ENCODE data around the gene POLR3GL. TPM values are rescaled to one million over a fixed set of nuclear protein-coding genes. Genes with fewer than 3 reads are reported as not detected.
A peak's percentile ranks its signal among the peaks of the same experiment; 100 is the strongest.

The POLR3GL gene
- total RNA-seq, 1 experiment from 2014 or later = 9.9 TPM

DNA sequence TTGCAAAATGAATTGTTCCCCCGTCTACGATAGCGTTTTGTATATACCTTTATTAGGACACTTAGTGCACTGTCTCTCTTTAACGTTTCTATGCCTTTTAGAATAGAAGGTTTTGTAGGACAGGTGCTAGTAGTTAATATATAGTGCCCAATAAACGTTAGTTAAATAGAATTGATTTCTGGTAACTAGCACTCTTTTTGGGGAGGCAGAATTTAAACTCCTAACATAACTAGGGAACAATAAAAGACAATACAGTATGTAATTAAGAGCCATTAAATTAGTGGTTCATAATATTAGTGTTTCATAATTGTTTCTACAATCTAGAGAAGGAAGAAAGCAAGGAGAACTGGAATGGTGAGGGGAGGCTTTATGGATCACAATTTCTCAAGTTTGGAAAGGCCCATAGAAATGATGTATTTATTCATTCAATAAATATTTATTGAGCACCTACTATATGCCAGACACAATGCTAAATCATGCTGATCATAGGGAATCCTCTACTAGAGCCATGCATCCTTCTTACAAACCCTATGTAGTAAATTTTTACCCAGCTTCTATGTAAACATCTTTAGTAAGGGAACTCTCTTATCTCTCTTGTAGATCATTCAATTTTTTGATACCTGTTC, 742 bp downstream of the POLR3GL start:
- H3K4me3 Mint-ChIP-seq (ENCODE audit: low read depth, unreplicated experiment) = peak overlapping the region; percentile 89
- CTCF ChIA-PET = interaction anchor here (0.6 to 2.6 kb wide), 8 partner anchors 12 to 140 kb away, joined by 3 to 20 read pairs (median 7); partner anchors contain the start of genes NUDT17, PIAS3 and RBM8A
- no peak for TF ChIP-seq CTCF (IDR thresholded peaks at IDR 0.05; ENCODE audit: unreplicated experiment)
- H3K27me3 Mint-ChIP-seq (ENCODE audit: unreplicated experiment) = peaks cover 38% of the 10 kb centered on the region
- H3K27ac Mint-ChIP-seq (ENCODE audit: unreplicated experiment) = peak overlapping the region; percentile 74
- H3K4me1 Mint-ChIP-seq (ENCODE audit: low read depth, unreplicated experiment) = peaks cover 48% of the 10 kb centered on the region
- no peaks in the 10 kb centered on the region for H3K9me3 Mint-ChIP-seq (ENCODE audit: low read depth, unreplicated experiment)
- no TSS peak for BruUV-seq (replicated peaks)
- intact Hi-C loops (cut with micrococcal nuclease; ENCODE audit: unreplicated experiment) = loop anchor here (2.0 kb wide), 1 partner anchor 38 kb away; the partner anchor contains the start of gene RBM8A
- no peak for DNase-seq
- peaks cover 27% of the 10 kb centered on the region for H3K36me3 Mint-ChIP-seq (ENCODE audit: insufficient read depth, unreplicated experiment)

DNA sequence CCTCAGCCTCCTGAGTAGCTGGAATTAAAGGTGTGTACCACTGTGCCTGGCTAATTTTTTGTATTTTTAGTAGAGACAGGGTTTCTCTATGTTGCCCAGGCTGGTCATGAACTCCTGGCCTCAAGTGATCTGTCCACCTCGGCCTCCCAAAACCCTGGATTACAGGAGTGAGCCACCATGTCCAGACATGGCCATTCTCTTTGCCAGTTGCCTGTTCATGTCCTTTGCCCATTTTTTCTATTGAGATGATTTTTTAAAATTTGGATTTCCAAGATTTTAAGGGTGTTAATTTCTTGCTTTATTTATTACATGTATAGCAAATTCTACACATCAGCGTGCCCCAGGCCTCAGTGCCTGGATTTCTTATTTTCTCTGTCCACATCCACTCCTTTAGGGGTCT, 2.8 kb downstream of the POLR3GL start:
- TF ChIP-seq CTCF (IDR thresholded peaks at IDR 0.05; ENCODE audit: unreplicated experiment) = no peak
- no TSS peak for BruUV-seq (replicated peaks)
- intact Hi-C loops (cut with micrococcal nuclease; ENCODE audit: unreplicated experiment) = no loop called here
- peaks cover 30% of the 10 kb centered on the region for H3K4me1 Mint-ChIP-seq (ENCODE audit: low read depth, unreplicated experiment)
- CTCF ChIA-PET = no interaction called here
- no peak overlapping the region for H3K4me3 Mint-ChIP-seq (ENCODE audit: low read depth, unreplicated experiment)
- no peaks in the 10 kb centered on the region for H3K9me3 Mint-ChIP-seq (ENCODE audit: low read depth, unreplicated experiment)
- no peak overlapping the region for H3K27ac Mint-ChIP-seq (ENCODE audit: unreplicated experiment)
- DNase-seq = no peak
- peaks cover 17% of the 10 kb centered on the region for H3K27me3 Mint-ChIP-seq (ENCODE audit: unreplicated experiment)
- peaks cover 10% of the 10 kb centered on the region for H3K36me3 Mint-ChIP-seq (ENCODE audit: insufficient read depth, unreplicated experiment)

DNA sequence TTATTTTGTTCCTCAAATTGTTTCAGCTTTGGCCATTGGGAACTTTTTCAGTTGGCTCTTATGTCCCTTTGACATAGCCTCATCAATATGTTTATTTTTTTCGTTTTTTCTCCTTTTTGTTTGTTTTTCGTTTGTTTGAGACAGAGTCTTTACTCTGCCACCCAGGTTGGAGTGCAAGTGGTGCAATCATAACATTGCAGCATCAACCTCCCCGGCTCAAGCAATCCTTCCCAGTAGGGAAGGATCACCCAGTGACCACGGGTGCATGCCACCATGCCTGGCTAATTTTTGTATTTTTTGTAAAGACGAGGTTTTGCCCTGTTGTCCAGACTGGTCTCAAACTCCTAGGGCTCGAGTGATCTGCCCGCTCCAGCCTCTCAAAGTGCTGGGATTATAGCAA, 8.1 kb downstream of the POLR3GL start:
- Mint-ChIP-seq H3K27ac (ENCODE audit: unreplicated experiment) (no peak overlapping the region), H3K4me1 (ENCODE audit: low read depth, unreplicated experiment) (no peaks in the 10 kb centered on the region), H3K27me3 (ENCODE audit: unreplicated experiment) (no peaks in the 10 kb centered on the region), H3K9me3 (ENCODE audit: low read depth, unreplicated experiment) (no peaks in the 10 kb centered on the region), H3K4me3 (ENCODE audit: low read depth, unreplicated experiment) (no peak overlapping the region), H3K36me3 (ENCODE audit: insufficient read depth, unreplicated experiment) (peaks cover under 1% of the 10 kb centered on the region)
- intact Hi-C loops (cut with micrococcal nuclease; ENCODE audit: unreplicated experiment) = no loop called here
- no peak for TF ChIP-seq CTCF (IDR thresholded peaks at IDR 0.05; ENCODE audit: unreplicated experiment)
- CTCF ChIA-PET = no interaction called here
- no peak for DNase-seq
- no TSS peak for BruUV-seq (replicated peaks)

DNA sequence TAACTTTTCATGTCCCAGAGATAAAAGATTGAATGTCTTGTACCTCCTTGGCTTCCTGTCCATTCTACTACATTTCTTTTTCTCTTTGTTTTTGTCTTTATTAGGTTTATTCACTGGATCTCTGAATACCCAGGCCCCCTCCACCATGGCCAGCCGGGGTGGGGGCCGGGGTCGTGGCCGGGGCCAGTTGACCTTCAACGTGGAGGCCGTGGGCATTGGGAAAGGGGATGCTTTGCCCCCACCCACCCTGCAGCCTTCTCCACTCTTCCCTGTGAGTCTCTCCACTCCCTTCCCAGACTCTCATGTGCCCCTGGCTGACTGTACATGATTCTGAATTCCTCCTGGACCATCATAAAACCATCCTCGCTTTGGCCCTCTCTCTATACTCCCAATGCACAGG, 10.2 kb downstream of the POLR3GL start:
- peaks cover 9% of the 10 kb centered on the region for H3K36me3 Mint-ChIP-seq (ENCODE audit: insufficient read depth, unreplicated experiment)
- BruUV-seq (replicated peaks) = no TSS peak
- H3K4me1 Mint-ChIP-seq (ENCODE audit: low read depth, unreplicated experiment) = no peaks in the 10 kb centered on the region
- no peak overlapping the region for H3K4me3 Mint-ChIP-seq (ENCODE audit: low read depth, unreplicated experiment)
- H3K27me3 Mint-ChIP-seq (ENCODE audit: unreplicated experiment) = no peaks in the 10 kb centered on the region
- no peak for DNase-seq
- no peaks in the 10 kb centered on the region for H3K9me3 Mint-ChIP-seq (ENCODE audit: low read depth, unreplicated experiment)
- H3K27ac Mint-ChIP-seq (ENCODE audit: unreplicated experiment) = no peak overlapping the region
- CTCF ChIA-PET = no interaction called here
- no peak for TF ChIP-seq CTCF (IDR thresholded peaks at IDR 0.05; ENCODE audit: unreplicated experiment)
- intact Hi-C loops (cut with micrococcal nuclease; ENCODE audit: unreplicated experiment) = no loop called here
